ENCODE results near the gene FGFR2.
"Not testable (repeated sequence)": the region's sequence is repeated elsewhere in the genome, so short reads cannot be mapped to it uniquely, and the experiment has no call there.

The FGFR2 gene

GRCh38 chr10:121559326-121560026, 38.8 kb downstream of the FGFR2 start:
- Mint-ChIP-seq H3K27ac (no peak overlapping the region), H3K36me3 (ENCODE audit: low read depth) (no peaks in the 10 kb centered on the region), H3K4me3 (no peak overlapping the region), H3K4me1 (ENCODE audit: low read depth) (no peaks in the 10 kb centered on the region), H3K9me3 (no peaks in the 10 kb centered on the region), H3K27me3 (no peaks in the 10 kb centered on the region)
- DNase-seq: no peak

- H3K27ac Mint-ChIP-seq: no peak overlapping the region
- no peak overlapping the region for H3K4me3 Mint-ChIP-seq
Observed at GRCh38 chr10:121558238-121558637, 40.0 kb downstream of the FGFR2 start.

DNA sequence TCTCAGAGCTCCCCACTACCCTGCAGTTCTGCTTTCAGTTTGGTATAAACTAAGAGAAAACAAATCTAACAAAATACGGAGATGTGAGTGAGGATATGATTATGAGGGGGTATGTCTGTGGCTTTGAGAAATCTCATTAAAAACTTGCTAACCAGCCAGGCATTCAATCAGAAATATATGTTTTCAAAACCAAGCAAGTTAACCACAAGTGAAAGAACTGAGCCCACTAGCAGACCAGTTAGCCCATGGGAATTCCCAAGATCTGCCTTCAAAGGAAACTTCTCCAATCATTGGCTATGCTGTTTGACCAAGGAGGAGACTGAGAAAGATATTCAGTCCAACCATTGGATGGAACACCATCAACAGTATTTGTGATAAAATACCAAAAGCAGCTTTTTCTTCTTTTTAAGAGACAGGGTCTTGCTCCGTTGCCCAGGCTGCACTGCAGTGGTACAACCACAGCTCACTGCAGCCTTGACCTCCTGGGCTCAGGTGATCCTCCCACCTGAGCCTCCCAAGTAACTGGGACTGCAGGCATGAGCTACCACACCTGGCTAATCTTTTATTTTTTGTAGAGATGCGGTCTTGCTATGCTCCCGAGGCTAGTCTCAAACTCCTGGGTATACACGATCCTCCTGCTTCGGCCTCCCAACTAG, 41.2 kb downstream of the FGFR2 start:
- no peaks in the 10 kb centered on the region for H3K36me3 Mint-ChIP-seq (ENCODE audit: low read depth)
- no peak overlapping the region for H3K4me3 Mint-ChIP-seq
- no peak for DNase-seq
- H3K27ac Mint-ChIP-seq: no peak overlapping the region
- no peaks in the 10 kb centered on the region for H3K4me1 Mint-ChIP-seq (ENCODE audit: low read depth)
- no peaks in the 10 kb centered on the region for H3K27me3 Mint-ChIP-seq
- H3K9me3 Mint-ChIP-seq: no peaks in the 10 kb centered on the region

More at GRCh38 chr10:121558238-121558637, 40.0 kb downstream of the FGFR2 start:
- Mint-ChIP-seq H3K27me3 (no peaks in the 10 kb centered on the region), H3K9me3 (no peaks in the 10 kb centered on the region), H3K36me3 (ENCODE audit: low read depth) (no peaks in the 10 kb centered on the region), H3K4me1 (ENCODE audit: low read depth) (no peaks in the 10 kb centered on the region)
- no peak for DNase-seq

DNA sequence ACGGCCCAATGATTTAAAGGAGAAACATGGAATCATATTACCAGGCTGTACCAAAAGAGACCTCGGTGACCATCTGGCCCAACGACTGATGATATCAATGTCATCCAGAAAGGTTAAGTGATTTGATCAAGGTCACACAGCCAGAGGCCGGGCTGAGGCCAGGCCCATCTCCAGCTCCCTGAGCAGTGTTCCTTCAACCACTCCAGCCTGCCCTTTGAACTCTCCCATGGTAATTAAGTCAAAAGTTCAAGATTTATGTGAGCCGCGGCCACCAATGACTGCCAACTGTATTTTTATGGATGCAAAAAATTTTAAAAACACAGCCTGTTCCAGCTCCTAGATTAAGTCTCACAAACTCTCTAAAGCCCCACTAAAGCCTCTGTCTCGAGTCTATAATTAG, 41.8 kb downstream of the FGFR2 start:
- Mint-ChIP-seq H3K9me3 (no peaks in the 10 kb centered on the region), H3K36me3 (ENCODE audit: low read depth) (no peaks in the 10 kb centered on the region), H3K27me3 (no peaks in the 10 kb centered on the region), H3K27ac (no peak overlapping the region), H3K4me1 (ENCODE audit: low read depth) (no peaks in the 10 kb centered on the region), H3K4me3 (no peak overlapping the region)
- no peak for DNase-seq

- not testable (repeated sequence) for H3K27ac Mint-ChIP-seq; H3K9me3 Mint-ChIP-seq; H3K36me3 Mint-ChIP-seq (ENCODE audit: low read depth); DNase-seq; H3K27me3 Mint-ChIP-seq; H3K4me3 Mint-ChIP-seq; H3K4me1 Mint-ChIP-seq (ENCODE audit: low read depth)
Observed at GRCh38 chr10:121554916-121555315, 43.3 kb downstream of the FGFR2 start.

GRCh38 chr10:121553511-121554264, 44.6 kb downstream of the FGFR2 start:
- Mint-ChIP-seq H3K4me1 (ENCODE audit: low read depth) (no peaks in the 10 kb centered on the region), H3K9me3 (no peaks in the 10 kb centered on the region), H3K27me3 (no peaks in the 10 kb centered on the region), H3K27ac (no peak overlapping the region), H3K36me3 (ENCODE audit: low read depth) (no peaks in the 10 kb centered on the region), H3K4me3 (no peak overlapping the region)
- DNase-seq: no peak

GRCh38 chr10:121552746-121553145, 45.5 kb downstream of the FGFR2 start:
- no peaks in the 10 kb centered on the region for H3K27me3 Mint-ChIP-seq
- no peak overlapping the region for H3K27ac Mint-ChIP-seq
- H3K36me3 Mint-ChIP-seq (ENCODE audit: low read depth): no peaks in the 10 kb centered on the region
- H3K9me3 Mint-ChIP-seq: no peaks in the 10 kb centered on the region
- no peak for DNase-seq
- H3K4me3 Mint-ChIP-seq: no peak overlapping the region
- H3K4me1 Mint-ChIP-seq (ENCODE audit: low read depth): no peaks in the 10 kb centered on the region

GRCh38 chr10:121551210-121551885, 46.9 kb downstream of the FGFR2 start:
- no peaks in the 10 kb centered on the region for H3K4me1 Mint-ChIP-seq (ENCODE audit: low read depth)
- H3K27ac Mint-ChIP-seq: no peak overlapping the region
- H3K4me3 Mint-ChIP-seq: no peak overlapping the region
- no peaks in the 10 kb centered on the region for H3K27me3 Mint-ChIP-seq
- H3K9me3 Mint-ChIP-seq: no peaks in the 10 kb centered on the region
- DNase-seq: no peak
- H3K36me3 Mint-ChIP-seq (ENCODE audit: low read depth): no peaks in the 10 kb centered on the region

DNA sequence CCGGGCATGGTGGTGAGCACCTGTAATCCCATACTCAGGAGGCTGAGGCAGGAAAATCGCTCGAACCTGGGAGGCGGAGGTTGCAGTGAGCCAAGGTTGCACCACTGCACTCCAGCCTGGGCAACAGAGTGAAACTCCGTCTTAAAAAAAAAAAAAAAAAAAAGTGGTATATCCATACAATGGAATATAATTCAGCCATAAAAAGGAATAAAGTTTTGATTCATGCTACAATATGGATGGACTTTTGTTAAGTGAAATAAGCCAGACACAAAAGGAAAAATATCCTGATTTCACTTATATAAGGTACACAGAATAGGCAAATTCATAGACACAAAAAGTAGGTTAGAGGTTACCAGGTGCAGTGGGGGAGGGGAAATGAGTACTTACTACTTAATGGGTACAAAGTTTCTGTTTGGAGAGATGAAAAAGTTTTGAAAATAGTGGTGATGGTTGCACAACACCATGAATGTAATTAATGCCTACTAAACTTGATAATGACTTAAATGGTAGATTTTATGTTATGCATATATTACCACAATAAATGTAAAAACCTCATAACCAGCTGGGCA, 53.9 kb downstream of the FGFR2 start:
- Mint-ChIP-seq H3K36me3 (ENCODE audit: low read depth) (no peaks in the 10 kb centered on the region), H3K4me1 (ENCODE audit: low read depth) (no peaks in the 10 kb centered on the region), H3K27ac (no peak overlapping the region), H3K9me3 (no peaks in the 10 kb centered on the region), H3K4me3 (no peak overlapping the region), H3K27me3 (no peaks in the 10 kb centered on the region)
- no peak for DNase-seq

GRCh38 chr10:121543545-121543944, 54.7 kb downstream of the FGFR2 start:
- H3K4me3 Mint-ChIP-seq: no peak overlapping the region
- no peak for DNase-seq
- H3K4me1 Mint-ChIP-seq (ENCODE audit: low read depth): no peaks in the 10 kb centered on the region
- H3K9me3 Mint-ChIP-seq: no peaks in the 10 kb centered on the region
- H3K36me3 Mint-ChIP-seq (ENCODE audit: low read depth): no peaks in the 10 kb centered on the region
- no peak overlapping the region for H3K27ac Mint-ChIP-seq
- no peaks in the 10 kb centered on the region for H3K27me3 Mint-ChIP-seq

- Mint-ChIP-seq H3K4me1 (ENCODE audit: low read depth) (no peaks in the 10 kb centered on the region), H3K27ac (no peak overlapping the region), H3K36me3 (ENCODE audit: low read depth) (no peaks in the 10 kb centered on the region), H3K4me3 (no peak overlapping the region), H3K9me3 (no peaks in the 10 kb centered on the region), H3K27me3 (no peaks in the 10 kb centered on the region)
- DNase-seq: no peak
Observed at GRCh38 chr10:121541450-121542120, 56.7 kb downstream of the FGFR2 start.

DNA sequence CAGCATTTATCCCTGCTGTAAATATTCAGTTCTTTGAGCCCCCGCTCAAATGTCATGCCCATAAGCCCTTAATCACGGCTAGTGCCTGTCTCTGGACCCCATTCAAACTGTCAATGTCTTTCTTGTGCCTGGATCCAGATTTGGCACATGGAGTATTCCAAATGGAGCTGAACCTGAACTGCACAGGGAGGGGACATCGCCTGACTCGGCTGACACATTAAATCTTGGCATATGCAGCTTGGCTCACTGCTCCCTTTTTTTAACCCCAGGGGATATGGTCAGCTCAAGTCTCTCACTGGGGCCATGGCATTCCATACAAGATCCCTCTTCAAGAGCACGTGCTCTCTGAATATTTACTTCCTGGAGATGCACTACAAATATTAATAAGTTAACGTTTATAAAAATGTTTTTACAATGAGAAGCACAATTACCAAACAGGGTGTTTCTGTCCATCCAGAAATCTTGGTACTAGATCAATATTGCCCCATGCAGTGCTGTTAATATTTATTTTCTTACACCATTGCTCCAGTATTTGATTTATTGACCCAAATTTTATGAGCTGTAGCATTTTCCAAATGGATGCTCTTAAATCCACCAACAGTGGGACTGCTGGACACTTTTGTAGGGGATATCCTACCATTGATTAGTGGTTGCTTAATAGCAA, 57.4 kb downstream of the FGFR2 start:
- Mint-ChIP-seq H3K4me3 (no peak overlapping the region), H3K27me3 (no peaks in the 10 kb centered on the region), H3K9me3 (no peaks in the 10 kb centered on the region), H3K27ac (no peak overlapping the region), H3K4me1 (ENCODE audit: low read depth) (no peaks in the 10 kb centered on the region), H3K36me3 (ENCODE audit: low read depth) (no peaks in the 10 kb centered on the region)
- DNase-seq: no peak

- Mint-ChIP-seq H3K4me3 (no peak overlapping the region), H3K27me3 (no peaks in the 10 kb centered on the region), H3K36me3 (ENCODE audit: low read depth) (no peaks in the 10 kb centered on the region), H3K27ac (no peak overlapping the region), H3K9me3 (no peaks in the 10 kb centered on the region), H3K4me1 (ENCODE audit: low read depth) (no peaks in the 10 kb centered on the region)
- no peak for DNase-seq
Observed at GRCh38 chr10:121539786-121540185, 58.5 kb downstream of the FGFR2 start.
